ENCODE measurements around the gene LIN7B. TPM values are rescaled to one million over a fixed set of nuclear protein-coding genes. Genes with fewer than 3 reads are reported as not detected.

The LIN7B gene, protein sequence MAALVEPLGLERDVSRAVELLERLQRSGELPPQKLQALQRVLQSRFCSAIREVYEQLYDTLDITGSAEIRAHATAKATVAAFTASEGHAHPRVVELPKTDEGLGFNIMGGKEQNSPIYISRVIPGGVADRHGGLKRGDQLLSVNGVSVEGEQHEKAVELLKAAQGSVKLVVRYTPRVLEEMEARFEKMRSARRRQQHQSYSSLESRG
- total RNA-seq, result 10 to 100 TPM; 53.9 to 62.5 (median 54.7) TPM

DNA sequence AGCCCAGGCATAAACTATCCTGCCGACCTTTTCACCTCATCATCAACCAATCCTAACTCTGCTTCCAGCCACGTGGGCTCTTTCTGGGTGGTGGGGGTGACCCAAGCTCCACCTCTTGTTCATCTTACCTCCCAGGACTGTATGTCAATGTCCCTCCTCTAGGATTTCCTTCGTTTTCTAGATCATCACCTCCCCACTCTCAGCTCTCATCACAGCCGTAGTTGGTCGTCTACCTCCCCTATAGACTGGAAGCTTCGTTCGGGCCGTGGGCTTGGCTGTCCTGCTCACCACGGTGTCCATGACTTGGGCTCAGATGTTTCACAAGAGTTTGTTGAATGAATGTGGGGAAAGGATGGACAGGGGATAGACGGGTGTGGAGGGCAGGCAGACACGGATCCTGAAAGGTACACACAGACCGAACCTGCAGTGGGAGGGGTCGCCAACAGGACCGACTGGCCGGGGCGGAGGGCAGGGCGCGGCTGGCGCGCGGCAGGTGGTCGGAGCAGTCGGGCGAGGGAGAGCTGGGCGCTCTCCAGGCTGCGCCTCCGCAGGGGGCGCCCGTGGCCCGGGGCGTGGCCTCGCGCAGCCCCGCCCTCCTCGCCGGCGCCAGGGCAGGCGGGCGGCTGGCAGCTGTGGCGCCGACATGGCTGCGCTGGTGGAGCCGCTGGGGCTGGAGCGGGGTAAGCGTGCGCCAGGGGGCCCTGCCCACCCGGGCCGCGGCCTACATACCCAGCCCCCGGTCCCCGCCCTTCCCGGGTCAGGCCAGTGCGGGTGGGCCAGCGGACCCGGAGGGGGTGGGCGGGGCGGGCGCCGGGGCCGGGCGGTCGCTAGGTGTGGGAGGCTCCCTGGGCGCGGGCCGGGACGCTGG, at the start of gene LIN7B:
TSS of gene LIN7B (plus strand) at position 609 of the 868 bp plus-strand sequence. CDS start at position 644, 35 bp downstream.
- peak in 1 of 2 donors; percentile 90 for DNase-seq (ENCODE audit: low spot score in 2 of 2)
- TF ChIP-seq, protein P1, sequence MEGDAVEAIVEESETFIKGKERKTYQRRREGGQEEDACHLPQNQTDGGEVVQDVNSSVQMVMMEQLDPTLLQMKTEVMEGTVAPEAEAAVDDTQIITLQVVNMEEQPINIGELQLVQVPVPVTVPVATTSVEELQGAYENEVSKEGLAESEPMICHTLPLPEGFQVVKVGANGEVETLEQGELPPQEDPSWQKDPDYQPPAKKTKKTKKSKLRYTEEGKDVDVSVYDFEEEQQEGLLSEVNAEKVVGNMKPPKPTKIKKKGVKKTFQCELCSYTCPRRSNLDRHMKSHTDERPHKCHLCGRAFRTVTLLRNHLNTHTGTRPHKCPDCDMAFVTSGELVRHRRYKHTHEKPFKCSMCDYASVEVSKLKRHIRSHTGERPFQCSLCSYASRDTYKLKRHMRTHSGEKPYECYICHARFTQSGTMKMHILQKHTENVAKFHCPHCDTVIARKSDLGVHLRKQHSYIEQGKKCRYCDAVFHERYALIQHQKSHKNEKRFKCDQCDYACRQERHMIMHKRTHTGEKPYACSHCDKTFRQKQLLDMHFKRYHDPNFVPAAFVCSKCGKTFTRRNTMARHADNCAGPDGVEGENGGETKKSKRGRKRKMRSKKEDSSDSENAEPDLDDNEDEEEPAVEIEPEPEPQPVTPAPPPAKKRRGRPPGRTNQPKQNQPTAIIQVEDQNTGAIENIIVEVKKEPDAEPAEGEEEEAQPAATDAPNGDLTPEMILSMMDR (IDR thresholded peaks at IDR 0.05), result no peak
- TF ChIP-seq POLR2A (IDR thresholded peaks at IDR 0.05), result no peak
- H3K4me3 ChIP-seq (ENCODE audit: low read depth, poor library complexity, severe bottlenecking), result peak within 1 kb of the TSS; percentile 52
- intact Hi-C loops (cut with DNase I; ENCODE audit: low total_unique reads), result no loop called here
- WGBS, 2 donors, result 1 to 2% methylated on average over 31 to 58 of the region's 66 CpGs

DNA sequence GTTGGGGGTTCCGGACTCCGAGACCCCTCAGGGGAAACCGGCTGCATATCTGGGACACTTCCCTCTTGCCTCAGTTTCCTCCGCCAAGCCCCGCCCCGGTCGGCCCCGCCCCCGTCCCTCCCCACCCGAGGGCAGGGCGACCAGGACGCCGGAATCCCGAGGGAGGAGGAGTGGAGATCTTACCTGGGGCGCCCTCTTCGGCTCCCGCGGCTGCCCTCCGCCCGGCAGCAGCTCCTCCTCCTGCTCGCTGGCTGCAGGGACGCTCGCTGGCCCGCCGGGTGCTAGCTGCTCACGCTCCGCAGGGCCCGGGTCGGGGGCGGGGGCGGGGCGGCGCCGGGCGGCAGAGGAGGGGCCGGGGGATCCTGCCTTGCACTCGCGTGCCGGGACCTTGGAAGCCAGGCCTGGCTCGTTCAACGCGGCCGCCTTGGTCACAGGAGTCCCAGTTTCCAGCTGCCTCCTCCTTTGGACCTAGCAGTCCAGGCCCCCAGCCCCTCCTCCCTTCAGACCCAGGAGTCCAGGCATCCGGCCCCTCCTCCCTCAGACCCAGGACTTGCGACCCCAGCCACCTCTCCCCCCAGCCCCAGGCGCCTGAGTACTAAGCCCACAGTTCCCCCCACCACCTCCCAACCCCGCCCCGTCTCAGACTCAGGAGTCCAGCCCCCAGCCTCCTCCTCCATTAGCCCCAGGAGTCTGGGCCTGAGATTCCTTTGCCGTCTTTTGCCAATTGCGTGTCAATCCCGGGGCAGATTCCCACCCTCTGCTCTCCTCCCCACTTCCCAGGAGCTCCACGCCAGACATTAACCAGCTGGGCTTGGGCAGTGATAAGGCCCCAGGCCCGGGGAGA, 49.2 kb upstream of the LIN7B start, which contains the start of gene NTF4:
TSS of gene NTF4 (minus strand) at position 51 of the 844 bp plus-strand sequence. CDS start 2,821 bp downstream, outside the sequence.
- WGBS, 2 donors, result 5 to 9% methylated on average over 17 to 35 of the region's 53 CpGs
- H3K4me3 ChIP-seq (ENCODE audit: low read depth, poor library complexity, severe bottlenecking), result no peak within 1 kb of the TSS
- intact Hi-C loops (cut with DNase I; ENCODE audit: low total_unique reads), result no loop called here
- TF ChIP-seq POLR2A (IDR thresholded peaks at IDR 0.05), result no peak
- TF ChIP-seq, protein P1 (IDR thresholded peaks at IDR 0.05), result no peak
- DNase-seq (ENCODE audit: low spot score in 2 of 2), result peak in 1 of 2 donors; percentile 89

DNA sequence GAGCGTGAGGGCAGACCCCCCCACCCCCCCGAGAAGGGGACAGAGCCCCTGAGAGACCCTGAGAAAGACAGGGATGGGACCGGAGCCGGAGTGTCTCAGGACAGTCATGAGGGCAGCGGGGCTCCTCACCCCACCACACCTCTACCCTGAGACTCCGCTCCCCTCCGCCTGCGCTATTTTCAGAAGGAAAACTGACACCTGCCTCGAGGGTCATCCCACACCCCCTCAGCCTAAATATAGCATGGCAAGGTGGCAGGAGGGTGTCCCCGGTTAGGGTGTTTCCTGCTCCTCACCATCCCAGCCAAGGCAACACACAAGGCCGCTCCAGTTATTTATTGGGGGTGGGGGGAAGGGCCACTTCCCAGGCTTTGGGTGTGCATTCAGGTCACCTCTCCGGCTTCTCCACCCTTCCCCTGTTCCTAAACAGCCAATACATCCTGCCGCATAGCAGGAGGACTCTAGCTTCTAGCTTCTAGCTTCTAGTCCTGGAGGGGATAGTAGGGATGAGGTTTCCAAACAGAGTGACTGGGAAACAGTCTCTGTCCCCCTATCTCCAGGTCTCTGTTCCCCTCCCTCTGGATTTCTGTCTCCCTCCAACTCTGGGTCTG, 48.2 kb upstream of the LIN7B start:
- intact Hi-C loops (cut with DNase I; ENCODE audit: low total_unique reads), result no loop called here
- 54 to 56% methylated on average over 13 of the region's 13 CpGs for WGBS, 2 donors
- no peak overlapping the region for H3K4me3 ChIP-seq (ENCODE audit: low read depth, poor library complexity, severe bottlenecking)
- DNase-seq (ENCODE audit: low spot score in 2 of 2), result no peak
- TF ChIP-seq, protein P1 (IDR thresholded peaks at IDR 0.05), result no peak
- no peak for TF ChIP-seq POLR2A (IDR thresholded peaks at IDR 0.05)

DNA sequence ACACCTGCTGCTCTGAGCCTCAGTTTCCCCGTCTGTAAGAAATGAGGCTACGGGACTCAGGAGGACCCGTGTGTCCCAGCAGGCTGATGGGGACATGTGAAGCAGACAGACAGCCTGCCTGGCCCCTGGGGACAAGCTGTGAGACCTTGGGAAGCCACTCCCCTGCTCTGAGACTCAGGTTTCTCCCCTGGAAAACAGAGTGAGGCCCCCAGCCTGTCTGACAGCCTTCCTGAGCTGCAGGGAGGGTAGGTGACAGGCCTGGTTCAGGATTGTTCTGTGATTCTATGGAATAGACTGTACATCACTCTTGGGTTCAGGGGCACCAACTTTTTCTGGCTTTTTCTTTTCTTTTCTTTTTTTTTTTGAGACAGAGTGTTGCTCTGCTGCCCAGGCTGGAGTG, 46.6 kb upstream of the LIN7B start:
- 43 to 62% methylated on average over 3 of the region's 3 CpGs for WGBS, 2 donors
- intact Hi-C loops (cut with DNase I; ENCODE audit: low total_unique reads), result no loop called here
- TF ChIP-seq, protein P1 (IDR thresholded peaks at IDR 0.05), result no peak
- no peak for TF ChIP-seq POLR2A (IDR thresholded peaks at IDR 0.05)

DNA sequence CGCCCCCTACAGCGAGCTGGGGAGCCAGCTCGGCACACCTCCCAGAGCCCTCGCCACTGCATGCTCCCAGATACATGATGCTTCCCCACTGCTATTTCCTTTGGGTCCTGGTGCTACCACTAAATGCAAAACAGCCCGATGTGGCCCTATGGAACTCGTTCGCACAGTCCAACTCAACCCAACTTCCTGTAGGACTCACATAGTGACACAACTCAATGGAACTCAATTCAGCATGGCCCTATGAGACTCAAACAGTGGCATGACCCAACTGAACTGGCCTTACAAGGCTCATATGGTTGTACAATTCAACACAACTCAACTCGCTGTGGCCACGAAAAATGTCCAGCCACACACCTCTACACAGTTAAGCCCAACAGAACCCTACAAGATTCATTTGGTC, 45.1 kb upstream of the LIN7B start:
- WGBS, 2 donors, result 88 to 92% methylated on average over 9 of the region's 9 CpGs
- TF ChIP-seq POLR2A (IDR thresholded peaks at IDR 0.05), result no peak
- intact Hi-C loops (cut with DNase I; ENCODE audit: low total_unique reads), result no loop called here
- H3K4me3 ChIP-seq (ENCODE audit: low read depth, poor library complexity, severe bottlenecking), result no peak overlapping the region
- DNase-seq (ENCODE audit: low spot score in 2 of 2), result no peak

More for the DNA sequence above, 46.6 kb upstream of the LIN7B start:
- no peak for DNase-seq (ENCODE audit: low spot score in 2 of 2)
- H3K4me3 ChIP-seq (ENCODE audit: low read depth, poor library complexity, severe bottlenecking), result no peak overlapping the region

Data from lower leg skin (tissue), 4 donors.